Caki2 (cell line): ENCODE measurements around the gene PVALB. TPM values are rescaled to one million over a fixed set of nuclear protein-coding genes. Genes with fewer than 3 reads are reported as not detected.

Experiments used
- DNase-seq: peaks from one replicate; pipeline ENCODE4 v3.0.0-alpha.2; 2015; ENCODE audit warnings: low read depth
- in situ Hi-C: cut with HindIII; loops from 2 replicates; pipeline ENCODE4 v1.10.0; 2016; ENCODE audit warnings: low sequenced_read_pairs, low pct_unique_long_range_greater_than_20kb, mixed read lengths
- total RNA-seq: library from RNA; depleted of rRNA; stranded (reverse); fragments of >200 nt; shearing (Covaris generic); gene quantifications from 2 replicates; pipeline ENCODE4 v1.2.3, GENCODE V29; 2014; ENCODE audit warnings: low replicate concordance

PVALB gene
- total RNA-seq, 1 experiment from 2014 or later = not detected

DNA sequence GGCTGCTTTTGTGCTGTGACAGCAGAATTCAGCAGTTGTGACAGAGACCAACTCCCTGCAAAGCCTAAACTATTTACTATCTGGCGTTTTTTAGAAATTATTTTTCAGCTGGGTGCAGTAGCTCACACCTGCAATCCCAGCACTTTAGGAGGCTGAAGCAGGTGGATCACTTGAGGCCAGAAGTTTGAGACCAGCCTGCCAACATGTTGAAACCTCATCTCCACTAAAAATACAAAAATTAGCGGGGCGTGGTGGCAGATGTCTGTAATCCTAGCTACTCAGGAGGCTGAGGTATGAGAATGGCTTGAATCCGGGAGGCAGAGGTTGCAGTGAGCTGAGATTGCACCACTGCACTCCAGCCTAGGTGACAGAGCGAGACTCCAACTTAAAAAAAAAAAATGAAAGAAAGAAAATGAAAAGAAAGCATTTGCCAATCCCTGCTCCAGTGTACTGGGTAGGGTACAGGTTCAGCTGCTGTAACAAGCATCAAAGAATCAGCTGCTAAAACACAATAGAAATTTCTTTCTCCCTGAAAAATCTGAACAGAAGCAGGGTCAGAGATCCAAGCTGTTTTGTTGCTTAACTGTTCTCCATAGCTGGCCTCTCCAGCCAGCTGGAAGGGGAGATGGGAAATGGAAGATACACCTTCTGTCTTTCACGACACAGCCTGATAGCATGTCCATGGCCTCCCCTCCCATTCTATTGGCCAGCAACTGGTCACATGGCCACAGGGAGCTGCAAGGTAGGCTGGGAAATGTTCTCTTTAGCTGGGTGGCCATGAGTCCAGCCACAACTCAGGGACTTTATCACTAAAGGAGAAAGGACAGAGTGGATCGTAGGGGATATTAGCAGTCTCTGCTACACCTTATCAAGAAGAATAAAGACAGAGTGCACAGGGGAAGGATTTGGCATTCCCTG is 35.5 kb upstream of the PVALB start:
- in situ Hi-C loops = no loop called here
- DNase-seq = no peak

DNA sequence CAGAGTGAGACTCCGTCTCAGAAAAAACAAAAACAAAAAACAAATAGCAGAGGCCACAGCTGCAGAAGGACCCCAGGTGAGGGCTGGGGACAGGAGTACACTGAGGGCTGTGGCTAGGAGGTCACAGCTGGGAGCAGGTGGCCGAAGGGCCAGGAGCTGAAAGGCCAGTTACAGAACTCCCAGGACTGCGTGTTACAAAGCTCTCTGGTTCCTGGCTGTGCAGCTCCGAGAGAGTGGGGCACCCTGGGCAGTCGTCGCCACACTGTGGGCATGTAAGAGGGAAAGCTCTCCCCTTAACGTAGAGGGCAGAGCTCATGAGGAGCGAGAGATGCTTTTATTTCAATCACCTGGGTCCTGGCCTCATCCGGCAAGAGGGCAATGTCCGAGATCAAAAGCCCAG is 33.8 kb upstream of the PVALB start:
- DNase-seq = no peak
- in situ Hi-C loops = no loop called here

DNA sequence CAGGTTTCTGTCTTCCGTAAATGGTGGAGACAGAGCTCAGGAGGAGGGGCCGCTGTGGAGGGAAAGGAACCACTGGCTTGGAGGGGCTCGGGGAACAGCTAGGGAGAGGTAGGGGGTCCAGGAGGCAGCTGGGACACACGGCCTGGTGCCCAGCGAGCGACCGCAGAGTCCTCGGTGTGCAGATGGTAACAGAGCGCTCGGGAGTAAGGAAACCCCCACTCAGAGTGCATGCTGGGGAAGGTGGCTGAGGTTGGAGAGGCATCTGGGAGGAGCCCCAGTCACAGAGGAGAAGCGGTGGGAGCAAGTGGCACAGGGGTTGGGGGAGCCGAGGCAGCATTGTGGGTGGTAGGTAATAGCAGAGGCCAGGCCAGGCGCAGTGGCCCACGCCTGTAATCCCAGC is 33.2 kb upstream of the PVALB start:
- in situ Hi-C loops = no loop called here
- DNase-seq = no peak

DNA sequence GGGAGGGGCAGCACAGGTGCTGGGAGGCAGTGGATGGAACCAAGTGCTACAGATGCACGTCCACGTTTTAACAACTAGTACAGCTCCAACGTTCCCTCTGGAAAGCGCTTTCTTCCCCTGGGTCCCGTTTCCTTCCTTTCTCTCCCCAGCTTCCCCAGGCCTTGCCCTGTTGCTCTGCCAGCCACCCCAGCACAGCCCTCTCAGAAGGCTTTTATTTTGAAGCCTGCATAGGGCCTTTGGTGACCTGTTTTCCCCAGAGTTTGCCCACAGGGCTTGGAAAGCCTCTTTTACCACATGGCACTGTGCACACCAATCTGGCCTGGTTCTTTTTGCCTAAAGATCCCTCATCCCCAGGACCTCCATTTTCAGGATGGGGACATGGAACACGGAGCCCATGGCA is 30.1 kb upstream of the PVALB start:
- DNase-seq = no peak
- in situ Hi-C loops = loop anchor here (10.0 kb wide), 1 partner anchor 72 kb away; the partner anchor contains the start of gene IFT27

DNA sequence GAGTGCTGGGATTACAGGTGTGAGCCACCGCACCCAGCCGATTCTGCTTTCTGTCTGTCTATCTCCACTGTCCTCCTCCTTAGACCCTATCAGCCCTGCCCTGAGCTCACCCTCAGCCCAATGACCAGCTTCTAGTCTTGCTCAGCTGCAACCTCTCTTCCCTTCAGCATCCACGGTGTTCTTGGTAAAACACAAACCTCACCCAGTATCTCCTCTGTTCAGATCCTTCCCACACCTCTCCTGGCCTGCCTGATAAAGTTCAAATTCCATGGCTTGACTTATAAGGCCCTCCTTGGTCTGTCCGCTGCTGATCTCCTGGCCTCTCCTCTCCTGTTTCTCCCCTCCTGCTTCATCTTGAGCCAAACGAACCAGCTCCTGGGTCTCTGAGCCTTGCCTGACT is 29.4 kb upstream of the PVALB start:
- in situ Hi-C loops = loop anchor here (10.0 kb wide), 1 partner anchor 71 kb away; the partner anchor contains the start of gene IFT27
- no peak for DNase-seq

DNA sequence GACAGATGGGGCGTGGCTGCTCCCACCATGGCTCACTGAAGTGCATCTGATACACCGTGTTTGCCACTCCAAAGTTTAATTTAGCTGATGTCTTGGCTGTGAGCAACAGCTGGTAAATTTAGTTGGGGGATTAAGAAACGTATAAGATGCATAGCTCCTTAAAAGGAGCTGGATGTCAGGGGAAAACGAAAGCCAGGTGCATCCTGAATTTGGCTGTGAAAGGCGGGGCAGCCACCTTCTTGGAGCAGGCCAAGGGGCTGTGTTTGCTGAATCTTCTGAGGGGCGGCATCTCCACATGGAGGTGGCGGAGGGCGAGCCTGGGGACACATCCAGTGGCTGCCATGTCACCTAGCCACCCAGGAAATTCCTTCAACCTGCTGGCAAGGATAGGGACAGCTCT is 23.3 kb upstream of the PVALB start:
- no peak for DNase-seq
- in situ Hi-C loops = loop anchor here (10.0 kb wide), 1 partner anchor 65 kb away; the partner anchor contains the start of gene IFT27

DNA sequence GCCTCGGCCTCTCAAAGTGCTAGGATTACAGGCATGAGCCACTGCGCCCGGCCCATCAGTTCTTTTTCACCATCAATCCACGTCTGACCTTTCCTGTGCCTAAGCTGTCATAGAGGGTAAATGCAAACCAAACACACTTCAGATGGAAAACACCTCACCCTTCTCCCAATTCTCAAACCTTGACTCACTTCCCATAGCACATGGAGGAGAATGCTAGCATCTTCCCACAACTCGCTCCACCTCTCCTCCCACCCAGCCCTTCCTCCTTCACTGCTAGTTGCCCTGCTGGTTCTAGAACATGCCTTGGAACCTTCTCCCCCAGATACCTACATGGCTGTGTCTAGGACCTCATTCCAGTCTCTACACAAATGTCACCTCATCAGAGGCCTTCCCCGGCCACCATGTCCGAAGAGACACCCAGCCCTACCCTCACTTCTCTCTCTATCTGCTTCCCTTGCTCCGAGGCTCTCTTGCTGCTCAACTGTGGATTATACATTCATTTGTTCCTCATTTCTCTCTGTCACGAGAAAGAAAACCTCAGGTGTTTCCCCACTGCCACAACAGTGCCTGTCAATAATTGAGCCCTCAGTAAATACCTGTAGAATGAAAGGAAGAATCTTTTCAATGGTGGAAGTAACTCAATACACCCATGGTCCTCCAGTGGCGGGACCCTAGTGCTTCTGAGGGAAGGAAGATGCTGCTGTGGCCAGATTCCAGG is 22.7 kb upstream of the PVALB start:
- in situ Hi-C loops = loop anchor here (10.0 kb wide), 1 partner anchor 65 kb away; the partner anchor contains the start of gene IFT27
- DNase-seq = no peak

DNA sequence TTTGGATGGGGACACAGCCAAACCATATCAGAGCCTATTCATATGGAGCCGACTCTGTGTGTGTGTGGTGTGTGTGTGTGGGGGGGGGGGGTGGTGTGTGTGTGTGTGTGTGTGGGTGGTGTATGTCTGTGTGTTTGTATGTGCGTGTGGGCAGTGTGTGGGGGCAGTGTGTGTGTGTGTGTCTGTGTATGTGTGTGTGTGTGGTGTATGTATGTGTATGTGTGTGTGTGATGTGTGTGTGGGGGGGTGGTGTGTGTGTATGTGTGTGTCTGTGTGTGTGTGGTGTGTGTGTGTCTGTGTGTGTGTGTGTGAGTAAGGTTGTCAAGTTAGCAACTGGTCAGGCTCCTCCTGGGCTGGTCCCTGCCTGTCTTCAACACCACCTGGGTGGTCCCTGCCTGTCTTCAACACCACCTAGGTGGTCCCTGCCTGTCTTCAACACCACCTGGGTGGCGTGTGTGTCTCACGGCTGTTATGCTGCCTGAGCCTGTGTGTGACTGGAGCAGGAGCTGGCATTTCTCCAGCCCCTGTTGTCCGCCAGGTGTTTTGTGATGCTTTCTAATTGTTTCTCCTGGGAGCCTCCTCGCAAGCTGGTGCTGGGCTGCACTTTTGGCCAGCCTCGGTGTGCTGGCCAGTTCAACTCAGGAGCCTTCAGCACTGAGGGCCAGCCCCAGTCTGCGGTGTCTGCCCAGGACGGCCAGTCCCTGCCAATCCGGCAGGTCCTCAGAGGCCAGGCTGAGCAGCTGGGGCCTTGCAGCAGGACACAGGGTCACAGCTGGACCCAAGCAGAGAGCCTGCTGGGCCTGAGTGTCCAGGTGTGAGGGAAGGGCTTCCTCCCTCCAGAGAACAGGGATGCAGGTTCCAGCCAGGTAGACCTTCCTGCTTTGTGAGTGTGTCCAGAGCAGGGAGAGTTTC is 21.5 kb upstream of the PVALB start:
- in situ Hi-C loops = no loop called here
- no peak for DNase-seq

DNA sequence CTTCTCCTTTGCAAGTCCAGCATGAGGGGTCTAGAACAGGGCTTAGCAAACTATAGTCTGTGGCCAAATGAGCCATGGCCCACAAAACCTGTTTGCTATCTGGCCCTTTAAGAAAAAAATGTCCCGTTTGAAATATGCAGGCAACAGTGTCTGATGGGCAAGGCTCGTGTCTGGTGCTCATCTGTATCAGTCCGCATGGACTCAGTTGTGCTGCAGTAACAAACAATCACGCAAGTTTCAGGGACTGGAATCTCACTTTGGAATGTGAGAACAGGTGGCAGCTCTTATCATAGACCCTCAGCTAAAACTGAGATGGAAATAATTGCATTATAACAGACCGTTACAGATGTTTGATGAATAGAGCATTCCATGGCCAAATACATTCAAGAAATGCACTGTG is 19.1 kb upstream of the PVALB start:
- no peak for DNase-seq
- in situ Hi-C loops = no loop called here

DNA sequence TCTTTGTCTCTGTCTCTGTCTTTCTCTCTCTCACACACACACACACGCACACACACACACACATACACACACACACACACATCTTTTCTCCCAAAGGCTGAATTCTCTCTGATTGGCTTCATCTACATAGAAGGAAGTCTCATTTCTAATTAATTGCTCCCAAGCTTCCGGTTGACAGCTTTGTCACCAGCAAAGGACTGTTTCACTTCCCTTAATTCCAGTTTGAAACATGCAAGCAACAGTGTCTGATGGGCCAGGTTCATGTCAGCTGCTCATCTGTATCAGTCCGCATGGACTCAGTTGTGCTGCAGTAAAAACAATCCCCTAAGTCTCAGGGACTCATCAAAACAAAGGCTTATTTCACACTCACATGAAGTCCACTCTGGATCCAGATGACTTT is 16.2 kb upstream of the PVALB start:
- DNase-seq = no peak
- in situ Hi-C loops = no loop called here

DNA sequence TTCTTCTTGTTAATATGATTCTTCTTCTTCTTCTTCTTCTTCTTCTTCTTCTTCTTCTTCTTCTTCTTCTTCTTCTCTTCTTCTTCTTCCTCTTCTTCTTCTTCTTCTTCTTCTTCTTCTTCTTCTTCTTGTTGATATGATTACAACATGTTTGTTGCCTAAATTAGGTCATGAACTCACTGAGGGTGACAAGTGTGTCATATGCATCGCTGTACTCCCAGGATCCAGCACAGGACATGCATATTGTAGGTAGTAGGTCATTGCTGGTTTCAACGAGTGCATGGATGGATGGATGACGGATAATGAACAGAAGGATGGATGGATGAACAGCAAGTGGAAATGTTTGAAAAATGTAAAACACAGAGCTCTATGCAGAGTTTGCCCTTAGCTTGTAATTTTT is 14.9 kb upstream of the PVALB start:
- DNase-seq = no peak
- in situ Hi-C loops = no loop called here

DNA sequence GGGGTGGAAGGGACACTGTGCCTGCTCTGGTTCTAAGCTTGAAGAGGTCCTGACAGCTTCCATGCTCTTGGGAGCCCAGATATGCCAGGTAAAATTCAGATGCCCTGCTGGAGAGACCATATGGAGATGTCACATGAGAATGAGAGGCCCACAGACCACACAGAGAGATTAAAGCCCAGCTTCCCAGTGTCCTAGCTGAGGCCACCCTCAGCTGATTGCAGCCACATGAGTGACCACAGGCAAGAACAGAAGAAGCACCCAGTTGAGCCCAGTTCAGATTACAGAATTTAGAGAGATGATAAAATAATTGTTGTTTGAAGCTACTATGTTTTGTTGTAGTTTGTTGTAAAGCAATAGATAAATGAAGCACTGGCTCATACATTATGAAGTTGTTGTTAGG is 14.4 kb upstream of the PVALB start:
- in situ Hi-C loops = no loop called here

DNA sequence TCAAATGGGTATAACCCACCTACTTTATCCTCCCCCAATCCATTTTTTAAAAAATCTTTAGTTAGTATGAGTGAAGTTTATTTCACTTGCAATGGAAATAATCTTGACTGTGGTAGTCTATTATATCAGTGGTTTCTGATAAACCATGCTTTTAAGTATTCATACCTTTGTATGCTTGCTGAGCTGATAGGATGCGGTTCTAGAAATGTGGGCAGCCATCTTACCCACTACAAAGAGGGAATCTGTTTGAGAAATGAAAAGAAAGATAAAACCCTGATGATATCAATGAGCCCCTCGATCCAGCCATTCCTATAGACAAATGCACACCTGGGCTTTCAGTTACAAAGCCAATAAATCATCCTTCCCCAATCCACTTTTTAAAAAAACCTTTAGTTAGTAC is 13.8 kb upstream of the PVALB start:
- in situ Hi-C loops = no loop called here

More for the DNA sequence above, 14.4 kb upstream of the PVALB start:
- no peak for DNase-seq

DNA sequence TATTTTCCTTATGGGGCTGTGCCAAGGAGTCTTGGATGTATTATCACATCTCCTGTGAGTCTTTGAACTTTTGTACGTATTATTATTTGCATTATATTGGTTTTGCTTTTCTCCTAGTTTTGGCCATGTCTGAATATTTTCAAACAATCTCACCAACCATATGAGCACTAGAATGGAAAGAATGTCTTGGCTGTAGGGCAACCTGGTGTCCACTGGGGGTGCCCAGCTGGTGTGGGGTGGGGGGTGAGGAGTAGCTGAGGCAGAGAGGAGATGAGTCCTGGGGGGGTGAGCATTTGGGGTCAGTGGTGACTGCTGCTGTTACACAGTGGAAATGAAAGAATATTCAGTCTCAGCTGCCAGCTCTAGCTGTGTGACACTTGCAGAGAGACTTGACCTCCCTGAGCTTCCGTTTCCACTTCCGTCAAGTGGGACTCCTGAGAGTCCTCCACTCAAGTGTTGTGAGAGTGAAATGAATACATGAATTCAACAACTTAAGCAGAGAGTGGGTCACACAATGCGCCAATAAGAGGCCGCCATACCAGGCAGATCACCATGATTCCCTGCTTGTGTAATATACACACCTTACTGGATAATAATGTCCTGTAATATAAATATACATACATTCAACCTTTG is 12.7 kb upstream of the PVALB start:
- no peak for DNase-seq
- in situ Hi-C loops = no loop called here

More for the DNA sequence above, 13.8 kb upstream of the PVALB start:
- no peak for DNase-seq

DNA sequence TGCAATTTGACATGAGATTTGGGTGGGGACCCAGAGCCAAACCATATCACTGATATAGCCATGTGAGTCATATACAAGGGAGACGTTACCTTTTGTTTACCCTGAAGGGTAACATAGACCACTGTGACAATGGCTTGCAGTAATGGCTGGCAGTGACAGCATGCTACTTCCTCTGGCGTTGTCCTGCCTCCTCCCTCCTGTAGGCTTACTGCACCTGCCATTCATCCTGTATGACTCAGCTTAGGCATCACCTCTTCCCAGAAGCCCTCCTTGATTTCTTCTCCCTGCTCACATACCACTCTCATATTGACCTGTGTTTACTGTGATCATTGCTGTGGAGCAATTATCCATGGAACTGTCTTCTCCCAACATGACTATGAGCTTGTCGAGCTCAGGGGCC is 12.0 kb upstream of the PVALB start:
- DNase-seq = no peak
- in situ Hi-C loops = no loop called here

DNA sequence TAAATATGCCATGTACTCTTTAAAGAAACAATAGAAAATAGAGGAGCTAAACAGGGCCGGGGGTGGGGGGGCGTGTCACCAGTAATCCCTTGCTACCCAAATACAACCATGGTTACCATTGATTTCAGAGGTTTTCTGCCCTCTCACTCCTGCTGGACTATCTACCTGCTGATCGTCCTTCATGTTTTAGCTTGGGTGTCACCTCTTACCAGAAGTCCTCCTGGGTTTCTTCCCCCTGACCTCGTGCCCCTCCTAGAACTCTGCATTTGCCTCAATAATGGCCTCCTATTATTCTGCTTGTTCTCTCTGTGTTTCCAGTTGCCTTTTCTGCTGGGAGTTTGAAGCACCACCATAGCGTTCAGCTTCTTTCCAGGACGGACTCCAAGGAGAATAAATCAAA is 9.4 kb upstream of the PVALB start:
- no peak for DNase-seq
- in situ Hi-C loops = no loop called here

DNA sequence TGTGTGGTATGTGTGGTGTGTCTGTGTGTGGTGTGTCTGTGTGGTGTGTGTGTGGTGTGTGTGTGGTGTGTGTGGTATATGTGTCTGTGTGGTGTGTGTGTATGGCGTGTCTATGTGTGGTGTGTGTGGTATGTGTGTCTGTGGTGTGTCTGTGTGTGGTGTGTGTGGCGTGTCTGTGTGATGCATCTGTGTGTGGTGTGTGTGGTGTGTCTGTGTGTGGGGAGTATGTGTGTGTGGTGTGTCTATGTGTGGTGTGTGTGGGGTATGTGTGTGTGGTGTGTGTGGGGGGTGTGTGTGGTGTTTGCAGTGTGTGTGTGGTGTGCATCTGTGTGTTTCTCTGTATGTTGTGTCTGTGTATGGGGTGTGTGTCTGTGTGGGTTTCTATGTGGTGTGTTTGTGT is 7.8 kb upstream of the PVALB start:
- in situ Hi-C loops = no loop called here
- DNase-seq = no peak
